K562 (cell line): ENCODE data around the gene FSTL1. TPM values are rescaled to one million over a fixed set of nuclear protein-coding genes. Genes with fewer than 3 reads are reported as not detected.

Source experiments
- ATAC-seq: fragments of 200-7000 bp; cut with Tn5 transposase; 3 replicates; pipeline ENCODE4 v1.9.1; 2020; ENCODE audit warnings: moderate library complexity
- BruUV-seq: library from RNA; stranded (reverse); fragments of 400-500 nt; replicated peaks from 2 replicates; lab custom pipeline; 2021; lab: Mats Ljungman, UMichigan
- CTCF ChIA-PET: fragments of 300-600 bp; formaldehyde crosslinking; extraction: SDS; loops from one replicate; lab custom pipeline; 2021; ENCODE audit warnings: low intra/inter-chr PET ratio; lab: Yijun Ruan, JAX
- POLR2A ChIA-PET: fragments of 300-600, 350-650 bp; sonication (Branson Sonifier 250); formaldehyde crosslinking; extraction: SDS; loops from one replicate; lab custom pipeline; 2021; ENCODE audit warnings: antibody characterized with exemption, inconsistent platforms; lab: Yijun Ruan, JAX
- DNase-seq, 4 experiments: peaks; one replicate each; pipeline versions ENCODE4 v3.0.0 to v3.0.0-alpha.2; 2011 to 2018; ENCODE audit warnings: low spot score in 3 of 4, mixed read lengths in 3 of 4; ENCODE audit errors: extremely low read depth in 1 of 4
- FAIRE-seq: peaks from 2 replicates; lab custom pipeline; 2011; peaks lifted over from hg19 to GRCh38; lab: Jason Lieb, UNC
- H2AFZ ChIP-seq: 2 replicates; pipeline ENCODE4 v1.6.0; 2011; ENCODE audit warnings: low read depth, low read length, control low read depth, inconsistent platforms
- H3K27ac ChIP-seq: fragments of 200-600 bp; 3 replicates; pipeline ENCODE4 v1.8.0; 2011; ENCODE audit warnings: low read depth, mild to moderate bottlenecking, control low read depth, inconsistent platforms, low read length, moderate library complexity, mixed read lengths; ENCODE audit errors: extremely low read depth
- H3K27me3 ChIP-seq, 2 experiments: fragments of 300-600 bp in 1 of 2; 2 replicates in 1 of 2; 3 replicates in 1 of 2; pipeline versions ENCODE4 v1.6.0 to v1.8.0; 2011; ENCODE audit warnings: inconsistent platforms in 2 of 2, low read length in 2 of 2, mild to moderate bottlenecking in 1 of 2, mixed read lengths in 1 of 2, moderate library complexity in 1 of 2; ENCODE audit not compliant: control insufficient read depth in 2 of 2, insufficient read depth in 2 of 2
- H3K36me3 ChIP-seq: fragments of 300-600 bp; 3 replicates; pipeline ENCODE4 v1.8.0; 2011; ENCODE audit warnings: mild to moderate bottlenecking, low read length, inconsistent platforms; ENCODE audit not compliant: control insufficient read depth, insufficient read depth
- H3K4me1 ChIP-seq, 2 experiments: fragments of 200-600 bp in 1 of 2; replicated peaks in 1 of 2; 2 replicates in 1 of 2; 3 replicates in 1 of 2; pipeline versions ENCODE4 v1.5.1 to v1.8.0; 2011; ENCODE audit warnings: inconsistent platforms in 2 of 2, low read length in 2 of 2, mild to moderate bottlenecking in 1 of 2, mixed read lengths in 1 of 2, moderate library complexity in 1 of 2; ENCODE audit not compliant: control insufficient read depth in 2 of 2, insufficient read depth in 2 of 2
- H3K4me2 ChIP-seq: 2 replicates; pipeline ENCODE4 v1.6.1; 2011; ENCODE audit warnings: low read length, control low read depth, inconsistent platforms, mixed read lengths; ENCODE audit not compliant: insufficient read depth
- H3K4me3 ChIP-seq: fragments of 200-600 bp; sonication (generic), shearing (Covaris generic); 2 replicates; pipeline ENCODE4 v1.5.1; 2016; ENCODE audit warnings: control low read depth, inconsistent platforms
- H3K79me2 ChIP-seq: fragments of 200-600 bp; 3 replicates; pipeline ENCODE4 v1.8.0; 2011; ENCODE audit warnings: low read length, inconsistent platforms; ENCODE audit not compliant: control insufficient read depth, insufficient read depth
- H3K9ac ChIP-seq, 2 experiments: 2 replicates each; pipeline versions ENCODE4 v1.6.0 to v1.6.1; 2011; ENCODE audit warnings: low read depth in 2 of 2, low read length in 2 of 2, control low read depth in 1 of 2, inconsistent platforms in 1 of 2, mild to moderate bottlenecking in 1 of 2, mixed read lengths in 1 of 2; ENCODE audit not compliant: insufficient read depth in 1 of 2
- H3K9me1 ChIP-seq: one replicate; pipeline ENCODE4 v1.6.0; 2011; ENCODE audit warnings: inconsistent platforms, mild to moderate bottlenecking, low read length, moderate library complexity; ENCODE audit not compliant: control insufficient read depth, insufficient read depth
- H3K9me3 ChIP-seq: replicated peaks from 2 replicates; pipeline ENCODE4 v1.5.1; 2011; ENCODE audit warnings: low read depth, low read length, inconsistent platforms; ENCODE audit not compliant: control insufficient read depth, insufficient read depth
- H4K20me1 ChIP-seq: replicated peaks from 2 replicates; pipeline ENCODE4 v1.6.1; 2011; ENCODE audit warnings: low read length, inconsistent platforms, mixed read lengths; ENCODE audit not compliant: control insufficient read depth, insufficient read depth
- BMI1 ChIP-seq: fragments of 150-350 bp; IDR thresholded peaks from 2 replicates; pipeline ENCODE4 v1.6.1; 2014; ENCODE audit warnings: low read length
- CCAR2 ChIP-seq: fragments of 200-400 bp; formaldehyde crosslinking; IDR thresholded peaks from 2 replicates; pipeline ENCODE4 v1.6.1; 2017; ENCODE audit warnings: mild to moderate bottlenecking, low read depth, low read length
- ELF1 ChIP-seq: fragments of 200-800 bp; sonication (Bioruptor generic); IDR thresholded peaks from 2 replicates; pipeline ENCODE4 v1.6.1; 2016; ENCODE audit warnings: missing genetic modification characterization, missing compliant biosample characterization
- FOS ChIP-seq: IDR thresholded peaks from 3 replicates; pipeline ENCODE4 v1.6.1; 2011; ENCODE audit not compliant: insufficient read length; ENCODE audit errors: extremely low read depth
- PHF20 ChIP-seq: fragments of 450-650 bp; IDR thresholded peaks from 2 replicates; pipeline ENCODE4 v1.6.1; 2018; ENCODE audit not compliant: partially characterized antibody
- RBM22 ChIP-seq: fragments of 200-400 bp; formaldehyde crosslinking; IDR thresholded peaks from 2 replicates; pipeline ENCODE4 v1.6.1; 2018; ENCODE audit warnings: low read length, low read depth; ENCODE audit not compliant: poor library complexity, severe bottlenecking
- SIN3B ChIP-seq: fragments of 450-650 bp; IDR thresholded peaks from 2 replicates; pipeline ENCODE4 v1.6.1; 2017; ENCODE audit warnings: low read depth, mild to moderate bottlenecking, moderate library complexity
- SRSF1 ChIP-seq: fragments of 200-400 bp; formaldehyde crosslinking; IDR thresholded peaks from 2 replicates; pipeline ENCODE4 v1.6.1; 2017; ENCODE audit warnings: mild to moderate bottlenecking, low read depth, low read length, moderate library complexity
- STAT5B ChIP-seq: fragments of 250-450 bp; sonication (Bioruptor Pico); IDR thresholded peaks from 2 replicates; pipeline ENCODE4 v1.8.0; 2021; ENCODE audit warnings: mild to moderate bottlenecking, inconsistent platforms
- WHSC1 ChIP-seq: IDR thresholded peaks from one replicate; pipeline ENCODE4 v1.6.1; 2012; ENCODE audit warnings: low read length, control low read depth, inconsistent platforms
- YY1 ChIP-seq, 3 experiments: IDR thresholded peaks; 2 replicates each; pipeline ENCODE4 v1.6.1; 2011; ENCODE audit warnings: low read length in 2 of 3, mild to moderate bottlenecking in 2 of 3, moderate library complexity in 2 of 3, borderline replicate concordance in 1 of 3, control low read depth in 1 of 3, low read depth in 1 of 3; ENCODE audit not compliant: insufficient read depth in 3 of 3, insufficient replicate concordance in 2 of 3, control insufficient read depth in 1 of 3, insufficient read length in 1 of 3; ENCODE audit errors: extremely low read depth in 1 of 3
- ZNF165 ChIP-seq: fragments of 250-450 bp; sonication (Bioruptor Pico); IDR thresholded peaks from 2 replicates; pipeline ENCODE4 v1.4.0; 2020; ENCODE audit warnings: borderline replicate concordance
- ZNF175 ChIP-seq: fragments of 200-800 bp; sonication (Bioruptor generic); IDR thresholded peaks from 2 replicates; pipeline ENCODE4 v1.6.1; 2016; ENCODE audit warnings: low read depth, mild to moderate bottlenecking, missing genetic modification characterization, missing compliant biosample characterization
- ZNF263 ChIP-seq: sonication (generic); formaldehyde crosslinking; IDR thresholded peaks from 2 replicates; pipeline ENCODE4 v1.8.0; 2022; ENCODE audit warnings: mild to moderate bottlenecking, missing genetic modification reagents, borderline replicate concordance
- ZNF766 ChIP-seq: fragments of 200-800 bp; sonication (Bioruptor generic); conservative IDR thresholded peaks from 2 replicates; pipeline ENCODE4 v1.6.1; 2016; ENCODE audit warnings: missing genetic modification characterization, missing compliant biosample characterization
- WGBS: fragments of 100-300 bp; shearing (Covaris generic); methylation state at CpG from one replicate; pipeline ENCODE4 v1.1.6; 2016; ENCODE audit warnings: low coverage, mixed read lengths; ENCODE audit not compliant: insufficient coverage; ENCODE audit errors: missing lambda C conversion rate; 5-methylcytosine and 5-hydroxymethylcytosine counted together
- in situ Hi-C: fragments of 300-500 bp; cut with MboI; formaldehyde crosslinking; loops from 4 replicates; pipeline ENCODE4 v1.15.0; 2018; ENCODE audit warnings: inconsistent platforms, mixed read lengths
- intact Hi-C: fragments of 100-400 bp; cut with micrococcal nuclease; formaldehyde crosslinking; loops from 2 replicates; pipeline ENCODE4 v1.14.2; 2022
- polyA plus RNA-seq, 8 experiments: library from polyadenylated mRNA; depleted of rRNA in 4 of 8; stranded (reverse) in 5 of 8; unstranded in 3 of 8; fragments of >200 nt; fragmentation: Nextera tagmentation in 2 of 8; fragmentation: Illumina TruSeq in 1 of 8; extraction: Ambion mirVana in 2 of 8; extraction: Trizol in 1 of 8; gene quantifications; 2 replicates each; pipeline versions ENCODE4 v1.2.1 to v1.2.3, GENCODE V29; 2011 to 2014; ENCODE audit warnings: inconsistent platforms in 1 of 8, missing spikeins in 1 of 8
- total RNA-seq, 7 experiments: library from RNA; depleted of rRNA in 6 of 7; stranded (reverse); fragments of >200 nt in 6 of 7; fragmentation: Illumina TruSeq in 2 of 7; extraction: Trizol in 2 of 7; gene quantifications; 2 replicates each; pipeline versions ENCODE4 v1.2.1 to v1.2.3, GENCODE V29; 2011 to 2021; ENCODE audit warnings: low replicate concordance in 1 of 7
- TF ChIP-seq, protein P1 (sequence below): sonication (generic); formaldehyde crosslinking; IDR thresholded peaks from 2 replicates; pipeline ENCODE4 v1.9.0; 2022; ENCODE audit warnings: mild to moderate bottlenecking, missing genetic modification reagents

The FSTL1 gene
- total and polyA plus RNA-seq, 9 of the 15 experiments (the other 6 are each of a cell fraction or from before 2014, with no cell fraction given): 0.01 to 0.58 (median 0.08) TPM; not detected in 2

DNA sequence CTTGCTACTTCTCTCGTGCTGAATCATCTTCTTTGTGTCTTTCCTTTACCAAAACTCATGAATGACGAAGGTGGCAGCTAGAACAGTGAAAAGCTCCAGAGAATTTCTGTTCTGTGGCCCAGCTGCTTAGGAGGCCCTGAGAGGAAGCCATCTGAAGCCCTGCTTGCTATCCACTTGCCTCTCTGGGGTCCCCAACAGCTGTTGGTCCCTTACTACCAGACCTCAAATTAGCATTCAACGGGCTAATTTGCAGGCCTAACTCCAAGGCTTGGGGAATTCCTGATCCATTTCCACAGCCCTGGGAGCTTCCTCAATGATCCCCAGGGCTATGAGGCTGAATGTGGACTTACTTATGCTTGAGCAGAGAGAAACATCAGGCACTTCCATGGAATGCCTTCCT lies 37.5 kb upstream of the FSTL1 start (continued):
- TF ChIP-seq CCAR2 (no peak), ZNF263 (no peak), SIN3B (no peak), FOS (no peak), WHSC1 (no peak), STAT5B (CRISPR knock-in tag) (no peak), ELF1 (tag) (no peak)

DNA sequence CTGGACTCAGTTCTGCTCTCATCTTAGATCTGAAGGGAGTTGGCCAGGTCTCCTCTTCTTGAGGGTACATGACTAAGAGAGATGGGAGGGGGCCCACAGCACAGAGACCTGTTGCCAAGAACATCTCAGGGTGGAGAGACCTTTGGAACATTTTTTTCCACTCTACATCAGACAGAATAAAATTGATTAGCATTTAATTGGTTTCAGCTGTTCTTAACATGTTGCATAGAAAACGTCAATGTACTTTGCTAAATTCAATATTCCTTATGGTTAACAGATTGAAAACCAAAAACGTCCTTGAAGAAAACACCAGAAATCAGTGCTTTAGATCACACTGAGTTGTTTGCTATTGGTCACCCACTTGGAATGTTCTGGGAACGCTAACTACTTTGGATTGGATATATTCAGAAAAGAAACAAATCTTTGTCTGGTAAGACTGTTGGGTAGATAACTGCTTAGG lies 36.4 kb upstream of the FSTL1 start:
- no peak overlapping the region for H3K4me3 ChIP-seq
- H3K27me3 ChIP-seq: peaks cover 0 to 7% of the 10 kb centered on the region in 2 experiments; a peak in 1 of 5 replicates
- DNase-seq (no peak), ATAC-seq (no peak), FAIRE-seq (no peak)
- no peaks in the 10 kb centered on the region; the same call in 1 of the 2 replicates for H4K20me1 ChIP-seq
- no TSS peak for BruUV-seq
- in situ Hi-C loops (no loop called here), intact Hi-C loops (no loop called here)
- H3K4me1 ChIP-seq: no peaks in the 10 kb centered on the region
- H3K79me2 ChIP-seq: no peaks in the 10 kb centered on the region
- H3K36me3 ChIP-seq: no peaks in the 10 kb centered on the region
- CTCF ChIA-PET: no interaction called here
- no peak overlapping the region for H2AFZ ChIP-seq
- POLR2A ChIA-PET: no interaction called here
- WGBS: 0% methylated on average over 2 of the region's 3 CpGs
- no peak overlapping the region for H3K27ac ChIP-seq
- H3K9me1 ChIP-seq: no peaks in the 10 kb centered on the region
- no peak overlapping the region for H3K9ac ChIP-seq
- no peak overlapping the region for H3K4me2 ChIP-seq
- TF ChIP-seq RBM22 (no peak), PHF20 (no peak), YY1 (IDR thresholded peaks at IDR 0.05; ENCODE audit: borderline replicate concordance in 1 of 3, control insufficient read depth in 1 of 3, extremely low read depth in 1 of 3, insufficient read depth in 3 of 3, insufficient read length in 1 of 3, insufficient replicate concordance in 2 of 3, low read depth in 1 of 3, low read length in 2 of 3) (no peak), ZNF175 (CRISPR knock-in tag) (no peak), BMI1 (no peak), ZNF766 (CRISPR knock-in tag) (no peak), ZNF165 (CRISPR knock-in tag) (no peak), SRSF1 (no peak)
- TF ChIP-seq, protein P1, sequence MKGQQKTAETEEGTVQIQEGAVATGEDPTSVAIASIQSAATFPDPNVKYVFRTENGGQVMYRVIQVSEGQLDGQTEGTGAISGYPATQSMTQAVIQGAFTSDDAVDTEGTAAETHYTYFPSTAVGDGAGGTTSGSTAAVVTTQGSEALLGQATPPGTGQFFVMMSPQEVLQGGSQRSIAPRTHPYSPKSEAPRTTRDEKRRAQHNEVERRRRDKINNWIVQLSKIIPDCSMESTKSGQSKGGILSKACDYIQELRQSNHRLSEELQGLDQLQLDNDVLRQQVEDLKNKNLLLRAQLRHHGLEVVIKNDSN (CRISPR knock-in tag): no peak
- H3K9me3 ChIP-seq: no peaks in the 10 kb centered on the region
